GM10847 (cell line): ENCODE data around the gene CD4.

Experiments
- POLR2A ChIP-seq: IDR thresholded peaks from 2 replicates; pipeline ENCODE4 v1.6.1; 2011; ENCODE audit not compliant: insufficient read length; ENCODE audit errors: extremely low read depth

The CD4 gene

GRCh38 chr12:6788972-6789924 lies at the start of gene CD4:
Gene CD4, plus strand, starts transcription at chr12:6789528. Its CDS starts 10,611 bp downstream, at chr12:6800139.
- TF ChIP-seq POLR2A: no peak

GRCh38 chr12:6742834-6743233 lies 46.5 kb upstream of the CD4 start:
- TF ChIP-seq POLR2A: no peak

GRCh38 chr12:6745741-6746525 lies 43.4 kb upstream of the CD4 start:
- TF ChIP-seq POLR2A: no peak

GRCh38 chr12:6747216-6747615 lies 42.1 kb upstream of the CD4 start:
- TF ChIP-seq POLR2A: no peak

- no peak for TF ChIP-seq POLR2A
These were observed 40.6 kb upstream of the CD4 start for GRCh38 chr12:6748761-6749160.

- no peak for TF ChIP-seq POLR2A
These were observed 38.8 kb upstream of the CD4 start for GRCh38 chr12:6750506-6750905.

- no peak for TF ChIP-seq POLR2A
These were observed 37.6 kb upstream of the CD4 start for GRCh38 chr12:6751767-6752166.

GRCh38 chr12:6752167-6752920 lies 37.0 kb upstream of the CD4 start:
- no peak for TF ChIP-seq POLR2A

GRCh38 chr12:6752921-6753771 lies 36.2 kb upstream of the CD4 start, which contains the start of gene MLF2:
Gene MLF2, minus strand, starts transcription at chr12:6753141. Its CDS starts 807 bp downstream, at chr12:6752334.
- peak; percentile 78 for TF ChIP-seq POLR2A

GRCh38 chr12:6753772-6754356 lies 35.5 kb upstream of the CD4 start:
- TF ChIP-seq POLR2A: no peak

- TF ChIP-seq POLR2A: no peak
These were observed 34.9 kb upstream of the CD4 start for GRCh38 chr12:6754411-6754810.

GRCh38 chr12:6757028-6757690 lies 32.2 kb upstream of the CD4 start:
- no peak for TF ChIP-seq POLR2A

GRCh38 chr12:6758506-6759095 lies 30.7 kb upstream of the CD4 start:
- no peak for TF ChIP-seq POLR2A
